ENCODE results near the gene LYRM2. TPM values are rescaled to one million over a fixed set of nuclear protein-coding genes. Genes with fewer than 3 reads are reported as not detected.

Gene LYRM2
- total RNA-seq, 1 donor from 2014 or later = 30.2 TPM

DNA sequence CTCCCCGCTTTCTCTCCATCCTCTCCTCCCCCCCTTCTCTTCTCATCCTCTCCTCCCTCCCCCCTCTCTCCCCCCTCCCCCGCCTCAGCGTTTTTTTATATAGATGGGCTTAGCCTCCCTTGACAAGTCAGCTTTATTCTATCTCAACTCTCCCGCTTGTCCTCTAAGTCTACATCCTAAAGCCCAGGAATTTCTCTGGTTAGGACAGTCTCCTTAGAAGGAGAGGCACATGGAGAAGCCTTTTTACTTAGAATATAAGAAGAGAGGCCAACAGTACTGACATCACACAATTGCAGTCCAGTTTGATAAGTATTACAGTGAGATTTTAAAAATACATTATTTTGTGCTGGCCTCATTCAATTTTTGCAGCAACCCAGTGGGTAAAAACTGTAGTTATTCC lies 83.5 kb downstream of the LYRM2 start:
- Mint-ChIP-seq H3K4me1 (ENCODE audit: low read depth, unreplicated experiment) (peaks cover 25% of the 10 kb centered on the region), H3K27me3 (ENCODE audit: unreplicated experiment) (no peaks in the 10 kb centered on the region), H3K4me3 (ENCODE audit: unreplicated experiment) (no peak overlapping the region), H3K36me3 (ENCODE audit: unreplicated experiment) (peaks cover 32% of the 10 kb centered on the region), H3K9me3 (ENCODE audit: unreplicated experiment) (peaks cover 4% of the 10 kb centered on the region), H3K27ac (ENCODE audit: unreplicated experiment) (no peak overlapping the region)
- TF ChIP-seq CTCF (IDR thresholded peaks at IDR 0.05; ENCODE audit: partially characterized antibody, unreplicated experiment) = no peak
- DNase-seq = no peak

- DNase-seq = no peak
- Mint-ChIP-seq H3K4me3 (ENCODE audit: unreplicated experiment) (no peak overlapping the region), H3K36me3 (ENCODE audit: unreplicated experiment) (peaks cover 32% of the 10 kb centered on the region), H3K4me1 (ENCODE audit: low read depth, unreplicated experiment) (peaks cover 25% of the 10 kb centered on the region), H3K27me3 (ENCODE audit: unreplicated experiment) (no peaks in the 10 kb centered on the region), H3K27ac (ENCODE audit: unreplicated experiment) (no peak overlapping the region), H3K9me3 (ENCODE audit: unreplicated experiment) (peaks cover 4% of the 10 kb centered on the region)
- TF ChIP-seq CTCF (IDR thresholded peaks at IDR 0.05; ENCODE audit: partially characterized antibody, unreplicated experiment) = no peak
These were observed 84.4 kb downstream of the LYRM2 start for GRCh38 chr6:89554106-89554505.

DNA sequence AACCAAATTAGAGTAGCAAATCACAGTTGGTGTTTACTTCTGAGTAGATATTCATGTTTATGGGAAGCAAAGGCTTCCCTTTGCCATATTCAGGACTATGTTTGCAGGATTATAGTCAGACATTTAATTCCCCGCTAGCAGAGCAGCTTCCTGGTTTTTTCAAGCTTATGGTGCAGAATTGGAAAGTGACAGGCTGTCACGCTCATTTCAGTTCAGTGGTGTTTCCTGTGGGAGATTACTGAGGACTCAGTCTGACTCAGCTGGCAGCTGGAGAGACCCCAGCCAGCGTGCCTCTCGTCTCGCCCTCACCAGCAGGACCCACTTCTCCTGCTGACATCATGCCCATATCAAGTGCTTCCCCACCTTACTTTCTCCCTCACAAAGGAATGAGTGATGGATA lies 85.1 kb downstream of the LYRM2 start:
- TF ChIP-seq CTCF (IDR thresholded peaks at IDR 0.05; ENCODE audit: partially characterized antibody, unreplicated experiment) = no peak
- no peak overlapping the region for H3K4me3 Mint-ChIP-seq (ENCODE audit: unreplicated experiment)
- H3K27ac Mint-ChIP-seq (ENCODE audit: unreplicated experiment) = no peak overlapping the region
- no peak for DNase-seq
- peaks cover 25% of the 10 kb centered on the region for H3K4me1 Mint-ChIP-seq (ENCODE audit: low read depth, unreplicated experiment)
- H3K9me3 Mint-ChIP-seq (ENCODE audit: unreplicated experiment) = peaks cover 4% of the 10 kb centered on the region
- H3K36me3 Mint-ChIP-seq (ENCODE audit: unreplicated experiment) = peaks cover 29% of the 10 kb centered on the region
- H3K27me3 Mint-ChIP-seq (ENCODE audit: unreplicated experiment) = no peaks in the 10 kb centered on the region

GRCh38 chr6:89547281-89547680 lies 91.3 kb downstream of the LYRM2 start:
- peaks cover 3% of the 10 kb centered on the region for H3K4me1 Mint-ChIP-seq (ENCODE audit: low read depth, unreplicated experiment)
- H3K4me3 Mint-ChIP-seq (ENCODE audit: unreplicated experiment) = no peak overlapping the region
- DNase-seq = no peak
- H3K27me3 Mint-ChIP-seq (ENCODE audit: unreplicated experiment) = no peaks in the 10 kb centered on the region
- H3K9me3 Mint-ChIP-seq (ENCODE audit: unreplicated experiment) = no peaks in the 10 kb centered on the region
- no peak for TF ChIP-seq CTCF (IDR thresholded peaks at IDR 0.05; ENCODE audit: partially characterized antibody, unreplicated experiment)
- H3K36me3 Mint-ChIP-seq (ENCODE audit: unreplicated experiment) = no peaks in the 10 kb centered on the region
- no peak overlapping the region for H3K27ac Mint-ChIP-seq (ENCODE audit: unreplicated experiment)

- Mint-ChIP-seq H3K36me3 (ENCODE audit: unreplicated experiment) (no peaks in the 10 kb centered on the region), H3K4me3 (ENCODE audit: unreplicated experiment) (no peak overlapping the region), H3K9me3 (ENCODE audit: unreplicated experiment) (no peaks in the 10 kb centered on the region), H3K4me1 (ENCODE audit: low read depth, unreplicated experiment) (no peaks in the 10 kb centered on the region), H3K27me3 (ENCODE audit: unreplicated experiment) (no peaks in the 10 kb centered on the region), H3K27ac (ENCODE audit: unreplicated experiment) (no peak overlapping the region)
- no peak for TF ChIP-seq CTCF (IDR thresholded peaks at IDR 0.05; ENCODE audit: partially characterized antibody, unreplicated experiment)
- no peak for DNase-seq
These were observed 95.7 kb downstream of the LYRM2 start for GRCh38 chr6:89542866-89543265.
